GM11168 (cell line): ENCODE measurements around the gene CAPN3.

ENCODE experiments used
- in situ Hi-C: fragments of 300-500 bp; cut with MboI; formaldehyde crosslinking; loops from one replicate; pipeline ENCODE4 v1.12.0; 2022; ENCODE audit warnings: low sequenced_read_pairs; ENCODE audit not compliant: unreplicated experiment

The CAPN3 gene

DNA sequence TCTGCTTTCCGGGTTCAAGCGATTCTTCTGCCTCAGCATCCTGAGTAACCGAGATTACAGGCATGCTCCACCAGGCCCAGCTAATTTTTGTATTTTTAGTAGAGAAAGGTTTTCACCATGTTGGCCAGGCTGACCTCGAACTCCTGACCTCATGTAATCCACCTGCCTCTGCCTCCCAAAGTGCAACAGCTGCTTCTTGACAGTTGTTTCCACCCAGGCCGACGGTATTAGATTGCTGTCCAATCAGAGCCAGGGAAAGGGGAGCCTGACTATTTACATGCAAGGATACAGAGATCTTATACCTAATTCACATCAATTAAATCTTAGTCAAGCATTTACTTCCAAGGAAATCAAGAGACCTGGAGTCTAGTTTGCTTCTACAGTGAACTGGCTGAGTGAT, 4.0 kb upstream of the CAPN3 start:
- in situ Hi-C loops, result no loop called here

DNA sequence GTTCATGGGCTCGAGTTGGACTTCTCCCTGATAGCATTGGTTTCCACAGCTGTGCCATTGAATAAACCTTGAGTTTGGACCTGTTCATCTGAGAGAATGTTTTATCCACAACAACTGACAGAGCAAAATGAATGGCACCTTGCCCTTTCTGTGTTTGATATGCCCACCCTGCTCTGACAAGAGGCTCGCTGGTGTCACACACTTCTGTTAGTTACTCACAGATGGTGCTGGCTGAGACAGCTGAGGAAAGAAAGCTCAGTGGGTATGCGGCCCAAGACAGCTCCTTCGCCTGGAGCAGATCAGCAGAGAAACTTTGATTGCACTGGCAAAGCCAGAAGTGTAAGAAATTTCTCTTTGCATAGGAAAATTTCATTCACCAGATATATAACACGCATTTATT, 2.5 kb upstream of the CAPN3 start:
- in situ Hi-C loops, result no loop called here

DNA sequence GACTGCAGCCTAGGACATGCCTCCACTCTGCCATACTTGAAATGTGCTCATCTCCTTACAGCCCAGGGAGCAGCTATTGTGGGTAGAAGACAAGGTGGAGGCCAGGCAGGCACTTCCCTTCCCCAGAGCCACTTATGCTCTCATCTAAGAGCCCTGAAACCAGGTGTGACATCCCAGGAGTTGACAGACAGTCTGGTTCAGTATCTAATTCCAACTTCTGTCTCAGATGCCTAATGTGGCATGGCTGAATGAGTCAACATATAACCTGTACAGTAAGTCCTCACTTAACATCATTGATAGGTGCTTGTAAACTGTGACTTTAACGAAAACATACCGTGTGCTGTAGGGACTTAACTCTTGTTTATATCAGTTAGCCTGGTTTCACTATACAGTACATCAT, 1.2 kb upstream of the CAPN3 start:
- in situ Hi-C loops, result no loop called here

DNA sequence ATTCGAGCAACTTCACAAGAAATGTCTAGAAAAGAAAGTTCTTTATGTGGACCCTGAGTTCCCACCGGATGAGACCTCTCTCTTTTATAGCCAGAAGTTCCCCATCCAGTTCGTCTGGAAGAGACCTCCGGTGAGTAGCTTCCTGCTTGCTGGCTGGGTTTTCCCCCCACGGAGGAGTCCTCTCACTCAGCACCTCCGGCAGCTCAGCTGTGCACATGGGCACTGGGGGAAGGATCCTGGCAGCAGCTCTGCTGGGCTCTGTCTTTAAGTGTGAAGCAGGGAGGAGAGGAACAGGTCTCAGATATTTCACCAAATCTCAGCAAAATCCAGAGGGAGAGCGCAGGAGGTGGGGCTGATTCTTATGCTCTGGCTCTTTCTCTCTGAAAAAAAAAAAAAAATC, 684 bp downstream of the CAPN3 start:
- in situ Hi-C loops, result no loop called here

DNA sequence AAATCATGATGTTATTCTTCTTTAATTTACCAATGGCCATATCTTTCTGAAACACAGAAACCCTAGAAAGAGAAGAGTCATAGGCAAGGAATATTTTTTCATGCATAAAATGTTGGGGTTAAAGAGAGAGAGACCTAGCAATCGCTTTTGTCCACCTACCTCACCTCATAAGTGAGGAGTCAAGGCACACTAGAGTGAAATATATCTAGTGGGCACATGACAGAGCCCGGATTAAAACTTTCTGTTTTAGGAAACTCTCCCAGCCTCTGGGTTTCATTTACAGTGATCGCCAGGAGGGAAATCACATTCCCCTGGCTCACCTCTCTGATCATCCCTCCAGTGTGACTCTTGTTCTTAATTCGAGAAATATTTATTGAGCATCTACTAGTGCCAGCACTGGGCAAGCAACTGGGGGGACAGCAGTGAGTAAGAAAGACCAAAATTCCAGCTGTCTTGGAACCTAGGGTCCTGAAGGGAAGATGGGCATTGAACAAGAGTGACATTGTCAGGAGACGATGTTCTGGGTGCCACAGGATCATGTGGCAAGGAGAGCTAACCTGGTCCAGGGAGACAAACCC, 1.3 kb downstream of the CAPN3 start:
- in situ Hi-C loops, result no loop called here

DNA sequence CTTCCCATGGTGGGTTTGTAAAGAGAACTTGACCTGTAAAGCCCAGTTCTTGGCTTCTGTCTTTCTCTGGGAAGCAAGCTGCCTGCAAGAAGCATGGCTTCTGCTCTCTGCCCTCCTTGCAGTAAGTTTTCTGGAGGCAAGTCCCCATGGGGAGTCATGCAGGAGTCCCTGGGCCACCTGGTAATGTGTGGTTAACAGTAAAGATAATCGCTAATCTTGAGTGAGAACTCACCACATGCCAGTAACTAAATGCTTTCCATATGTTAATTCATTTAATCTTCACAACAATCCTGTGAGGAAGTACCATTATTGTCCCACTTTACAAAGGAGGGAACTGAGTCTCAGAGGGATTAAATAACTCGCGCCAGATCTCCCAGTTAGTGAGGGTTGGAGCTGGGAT, 4.2 kb downstream of the CAPN3 start:
- in situ Hi-C loops, result no loop called here

DNA sequence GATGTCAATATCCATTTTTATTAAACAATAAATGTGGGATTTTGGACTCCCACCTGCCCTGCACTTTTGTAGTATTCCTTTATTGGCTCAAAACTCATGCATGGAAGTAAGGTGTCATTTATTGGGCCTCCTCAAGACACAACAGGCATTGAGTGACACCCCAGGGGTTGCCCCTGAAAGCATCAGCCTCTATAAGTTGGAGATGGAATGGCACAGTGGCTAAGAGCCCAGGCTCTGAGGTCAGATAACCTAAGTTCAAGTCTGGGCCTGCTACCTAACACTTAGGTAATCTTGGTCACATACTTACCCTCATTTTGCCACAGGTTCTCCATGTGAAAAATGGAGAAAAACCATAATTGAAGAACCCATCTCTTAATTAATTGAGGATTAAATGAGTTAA, 4.6 kb downstream of the CAPN3 start:
- in situ Hi-C loops, result no loop called here

DNA sequence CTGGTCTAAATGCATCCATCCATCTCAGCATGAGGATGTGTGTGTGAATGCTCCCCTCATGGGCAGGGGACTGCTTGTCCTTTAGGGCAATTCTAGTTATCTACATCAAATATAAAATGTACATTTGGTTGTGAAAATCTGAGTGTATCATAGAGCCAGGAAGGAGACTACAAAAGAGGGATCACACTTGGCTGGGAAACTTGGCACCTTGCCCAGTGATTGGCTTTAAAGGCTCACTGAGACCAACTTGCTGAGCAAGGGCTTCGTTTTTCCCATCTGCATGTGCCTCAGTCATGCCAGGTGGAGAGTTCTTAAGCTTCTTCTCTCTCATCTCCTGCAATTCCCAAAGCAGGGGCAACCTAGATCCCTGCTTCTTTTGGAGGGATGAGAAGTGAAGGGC, 5.2 kb downstream of the CAPN3 start:
- in situ Hi-C loops, result no loop called here

DNA sequence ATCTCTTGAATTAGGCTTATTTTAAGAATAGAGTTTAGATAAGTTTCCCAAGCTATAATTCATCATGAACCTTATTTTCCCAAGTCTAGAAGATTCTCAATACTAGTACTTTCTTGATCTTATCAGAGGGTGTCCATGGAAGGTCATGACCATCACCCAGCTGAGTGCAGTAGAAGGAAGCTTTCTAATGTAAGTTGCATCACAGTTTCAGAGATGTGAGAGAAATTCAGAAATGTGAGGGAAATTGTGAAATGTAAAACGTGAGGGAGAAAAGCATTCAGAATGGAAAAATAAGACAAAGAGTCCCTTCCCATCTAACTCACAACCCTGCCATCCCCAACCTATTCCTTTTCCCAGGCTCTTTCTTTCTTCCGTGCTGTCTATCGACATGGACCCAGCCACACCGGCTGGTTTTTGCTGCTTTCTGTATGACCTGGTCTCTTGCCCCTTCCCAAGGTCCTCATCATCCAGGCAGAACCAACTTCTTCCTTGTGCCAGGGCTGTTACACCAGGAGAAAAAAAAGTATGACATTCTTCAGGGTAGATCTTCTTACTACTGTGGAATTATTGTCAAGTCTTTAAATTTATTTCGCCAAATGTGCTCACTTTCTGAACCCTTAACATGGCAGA, 6.7 kb downstream of the CAPN3 start:
- in situ Hi-C loops, result no loop called here

DNA sequence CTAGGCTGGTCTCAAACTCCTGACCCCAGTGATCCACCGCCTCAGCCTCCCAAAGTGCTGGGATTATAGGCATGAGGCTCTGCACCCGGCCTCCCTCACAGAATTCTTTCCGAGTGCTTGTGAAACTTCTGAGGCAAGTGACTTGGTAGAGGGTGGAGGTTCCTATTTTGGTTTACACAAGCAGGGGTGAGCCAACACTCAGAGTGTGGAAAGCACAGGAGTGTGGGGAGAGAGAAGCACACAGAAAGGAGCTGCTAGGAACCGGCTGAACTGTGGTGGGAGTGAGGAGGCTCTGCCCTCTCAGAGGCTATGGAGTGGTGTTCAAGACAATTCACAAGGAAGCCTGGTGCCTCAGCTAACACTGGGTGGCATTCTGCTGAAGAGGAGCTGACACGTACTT, 7.7 kb downstream of the CAPN3 start:
- in situ Hi-C loops, result no loop called here

DNA sequence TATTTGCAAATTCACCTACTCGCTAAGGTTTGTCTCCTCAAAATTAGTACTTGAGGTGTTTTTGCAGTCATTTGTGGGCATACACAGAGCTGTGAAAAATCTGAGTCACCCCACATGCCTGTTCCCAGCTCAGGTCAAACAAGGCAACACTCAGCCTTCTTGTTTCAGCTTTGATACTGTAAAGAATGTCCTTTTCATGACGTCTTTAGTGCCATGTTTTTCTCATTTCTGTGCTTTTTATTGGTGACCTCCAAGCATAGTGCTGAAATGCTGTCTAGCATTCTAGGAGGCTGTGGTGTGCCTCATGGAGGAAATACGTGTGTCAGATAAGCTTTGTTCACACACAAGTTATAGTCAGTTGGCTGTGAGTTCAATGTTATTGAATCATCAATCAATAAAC, 8.8 kb downstream of the CAPN3 start:
- in situ Hi-C loops, result no loop called here

DNA sequence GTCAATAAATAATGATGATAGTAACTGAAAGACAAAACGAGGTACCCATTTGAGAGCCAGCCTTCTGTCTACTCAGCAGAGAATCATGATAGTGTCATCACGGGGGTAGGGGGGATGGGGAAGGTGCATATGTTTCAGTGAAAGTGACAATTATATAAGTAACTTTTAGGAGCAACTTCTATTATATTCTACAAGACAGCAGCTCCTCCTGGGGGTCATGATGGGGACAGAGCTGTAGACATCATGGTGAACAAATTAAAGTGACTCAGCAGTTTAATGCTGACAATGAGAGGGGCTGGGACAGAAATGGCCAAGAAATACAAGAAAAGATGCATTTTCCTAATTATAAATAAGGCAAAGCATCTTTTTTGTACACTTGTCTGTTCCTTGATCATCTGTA, 11.8 kb downstream of the CAPN3 start:
- in situ Hi-C loops, result no loop called here

DNA sequence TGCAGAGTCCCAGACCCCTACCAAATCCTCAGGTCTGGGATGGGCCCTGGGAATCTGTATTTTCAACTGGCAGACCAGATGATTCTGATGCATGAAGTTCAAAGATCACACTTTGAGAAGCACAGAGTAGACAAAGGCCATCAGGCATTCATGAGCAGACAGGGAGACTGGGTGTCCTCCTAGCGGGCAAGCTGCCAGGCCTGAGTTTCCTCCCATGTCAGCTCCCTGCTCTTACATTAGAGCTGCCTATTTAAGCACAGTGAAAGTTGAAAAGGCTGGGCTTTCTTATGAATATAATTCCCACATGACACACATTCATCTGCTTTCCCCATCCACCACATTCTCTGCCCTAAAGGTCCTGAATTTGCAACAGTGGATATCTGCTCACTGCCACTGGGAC, 14.0 kb downstream of the CAPN3 start:
- in situ Hi-C loops, result no loop called here

DNA sequence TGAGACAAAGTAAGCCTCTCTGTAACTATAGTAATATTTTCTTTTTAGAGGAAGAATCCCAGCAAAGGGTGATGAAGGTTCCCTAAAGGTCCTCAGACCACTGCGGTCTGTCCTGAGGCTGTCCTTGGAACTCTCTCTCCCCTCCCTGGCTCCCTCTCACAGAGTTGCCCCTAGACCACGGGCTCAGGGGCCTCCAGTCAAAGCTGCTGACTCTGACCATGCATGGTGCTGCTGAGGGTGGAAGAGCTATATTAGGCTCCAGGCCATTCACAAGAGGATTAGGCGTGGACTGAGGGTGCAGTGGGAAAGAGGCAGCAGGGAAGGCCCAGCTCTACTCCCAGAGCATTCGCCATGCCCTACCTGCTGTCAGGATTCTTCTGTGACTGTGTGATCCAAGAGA, 14.6 kb downstream of the CAPN3 start:
- in situ Hi-C loops, result no loop called here

DNA sequence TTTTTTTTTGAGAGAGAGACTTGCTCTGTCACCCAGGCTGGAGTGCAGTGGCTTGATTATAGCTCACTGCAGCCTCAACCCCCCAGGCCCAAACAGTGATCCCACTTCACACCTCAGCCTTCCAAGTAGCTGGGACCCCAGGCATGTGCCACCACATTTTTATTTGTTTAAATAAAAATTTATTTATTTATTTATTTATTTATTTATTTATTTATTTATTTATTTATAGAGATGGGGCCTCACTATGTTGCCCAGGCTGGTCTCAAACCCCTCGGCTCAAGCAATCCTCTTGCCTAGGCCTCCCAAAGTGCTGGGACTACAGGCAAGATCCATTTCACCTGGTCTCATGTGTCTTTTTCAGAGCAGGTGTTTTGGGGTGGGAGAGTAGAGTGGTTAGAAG, 15.5 kb downstream of the CAPN3 start:
- in situ Hi-C loops, result no loop called here

DNA sequence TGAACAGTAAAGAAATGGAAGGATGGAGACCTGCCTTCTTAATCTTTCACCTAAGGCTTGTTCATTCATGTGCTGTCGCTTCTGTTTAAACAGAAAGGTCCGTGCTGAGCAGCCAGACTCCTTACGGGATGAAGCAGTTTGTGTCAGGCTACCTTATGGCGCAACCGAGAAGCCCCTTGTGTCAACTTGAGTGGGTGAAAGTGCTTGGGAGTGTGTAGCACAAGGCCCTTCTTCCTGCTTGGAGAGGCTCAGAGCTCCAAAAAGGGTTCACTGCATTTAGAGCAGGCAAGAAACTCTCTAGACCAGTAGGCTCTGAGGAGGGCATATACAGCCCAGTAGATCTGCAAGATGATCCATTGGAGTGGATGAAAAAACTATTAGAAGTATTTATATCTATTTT, 16.0 kb downstream of the CAPN3 start:
- in situ Hi-C loops, result no loop called here

DNA sequence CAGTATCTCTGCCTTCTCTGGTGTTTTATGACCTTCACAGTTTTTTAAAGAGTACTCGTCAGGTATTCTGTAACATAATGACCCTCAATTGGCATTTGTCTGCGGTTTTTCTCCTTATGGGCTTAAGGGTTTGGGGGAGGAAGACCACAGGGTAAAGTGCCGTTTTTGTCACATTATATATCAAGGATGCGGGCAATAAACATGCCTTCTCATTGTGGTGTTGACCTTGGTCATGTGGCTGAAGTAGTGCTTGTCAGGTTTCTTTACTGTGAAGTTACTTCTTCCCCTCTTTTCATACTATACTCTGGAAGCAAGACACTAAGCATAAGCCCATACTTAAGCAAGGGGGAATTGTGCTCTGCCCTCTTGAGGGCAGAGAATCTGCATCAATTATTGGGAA, 16.6 kb downstream of the CAPN3 start:
- in situ Hi-C loops, result no loop called here

DNA sequence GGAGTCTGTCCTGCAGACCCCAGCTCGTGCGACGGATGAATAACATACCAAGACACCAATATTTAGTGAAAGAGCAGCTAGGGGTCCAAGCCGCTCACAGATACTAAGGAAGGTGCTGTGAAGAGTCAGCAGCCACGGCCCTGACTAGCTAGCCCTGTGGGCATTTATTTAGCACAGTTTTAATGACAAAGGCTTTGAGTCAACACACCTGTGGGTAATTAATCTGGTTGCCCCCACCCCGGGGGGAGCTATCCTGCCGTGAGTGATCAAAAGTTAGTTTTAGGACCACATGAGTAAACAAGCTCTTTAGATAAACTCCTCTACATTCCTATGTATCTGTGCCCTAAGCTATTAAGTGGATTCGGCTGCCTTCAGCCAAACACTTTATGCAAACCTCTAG, 18.7 kb downstream of the CAPN3 start:
- in situ Hi-C loops, result no loop called here

DNA sequence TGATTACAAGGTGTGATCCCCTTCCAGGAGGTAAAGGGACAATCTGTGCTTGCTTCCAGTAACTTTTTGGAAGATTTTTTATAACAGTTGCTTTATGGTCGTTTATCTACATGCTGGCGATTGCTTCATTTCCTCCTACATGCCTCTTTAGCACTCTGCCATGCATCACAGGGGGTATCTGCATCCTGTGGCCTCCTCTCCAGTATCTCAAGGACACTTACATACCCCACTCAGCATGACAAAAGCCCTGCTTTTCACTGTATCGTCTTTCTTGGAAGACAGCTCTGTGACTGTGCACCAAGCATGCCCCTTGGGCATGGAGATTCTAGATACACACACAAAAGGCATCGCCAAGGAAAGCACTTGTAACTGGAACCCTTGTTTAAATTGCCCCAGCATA, 25.3 kb downstream of the CAPN3 start:
- in situ Hi-C loops, result no loop called here

DNA sequence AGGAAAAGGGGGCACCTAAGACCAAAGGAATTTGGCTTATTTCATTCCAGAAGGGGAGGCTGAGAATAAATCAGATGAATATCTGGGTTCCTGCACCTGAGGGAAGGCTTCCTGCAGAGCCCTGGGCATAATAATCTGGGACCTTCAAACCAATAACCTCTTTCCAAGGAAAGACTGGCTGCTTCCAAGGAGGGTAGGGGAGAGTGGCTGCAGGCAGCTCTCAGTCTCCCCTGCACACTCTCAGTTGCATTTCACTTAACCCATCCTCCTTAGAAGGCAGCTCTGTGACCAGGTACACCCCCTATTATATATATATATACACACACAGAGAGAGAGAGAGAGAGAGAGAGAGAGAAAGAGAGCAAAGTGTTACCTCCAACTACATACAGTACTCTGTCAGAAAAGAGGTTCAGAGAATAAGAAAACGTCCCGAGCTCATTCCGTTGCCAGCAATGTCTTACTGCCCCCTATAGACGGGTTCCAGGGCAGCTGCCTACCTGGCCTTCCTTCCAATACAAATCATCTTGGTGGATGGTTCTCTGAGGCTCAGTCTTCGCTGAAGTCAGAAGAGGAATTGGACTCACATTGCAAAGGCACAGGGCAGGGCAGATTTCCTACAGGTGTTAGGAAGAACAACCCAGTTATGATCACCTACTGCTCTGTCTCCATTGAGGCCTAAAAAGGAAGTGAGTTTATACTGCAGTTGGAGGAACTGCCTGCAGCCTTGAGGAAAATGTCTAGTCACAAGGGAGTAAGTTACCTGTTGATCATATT, 26.1 kb downstream of the CAPN3 start:
- in situ Hi-C loops, result no loop called here

DNA sequence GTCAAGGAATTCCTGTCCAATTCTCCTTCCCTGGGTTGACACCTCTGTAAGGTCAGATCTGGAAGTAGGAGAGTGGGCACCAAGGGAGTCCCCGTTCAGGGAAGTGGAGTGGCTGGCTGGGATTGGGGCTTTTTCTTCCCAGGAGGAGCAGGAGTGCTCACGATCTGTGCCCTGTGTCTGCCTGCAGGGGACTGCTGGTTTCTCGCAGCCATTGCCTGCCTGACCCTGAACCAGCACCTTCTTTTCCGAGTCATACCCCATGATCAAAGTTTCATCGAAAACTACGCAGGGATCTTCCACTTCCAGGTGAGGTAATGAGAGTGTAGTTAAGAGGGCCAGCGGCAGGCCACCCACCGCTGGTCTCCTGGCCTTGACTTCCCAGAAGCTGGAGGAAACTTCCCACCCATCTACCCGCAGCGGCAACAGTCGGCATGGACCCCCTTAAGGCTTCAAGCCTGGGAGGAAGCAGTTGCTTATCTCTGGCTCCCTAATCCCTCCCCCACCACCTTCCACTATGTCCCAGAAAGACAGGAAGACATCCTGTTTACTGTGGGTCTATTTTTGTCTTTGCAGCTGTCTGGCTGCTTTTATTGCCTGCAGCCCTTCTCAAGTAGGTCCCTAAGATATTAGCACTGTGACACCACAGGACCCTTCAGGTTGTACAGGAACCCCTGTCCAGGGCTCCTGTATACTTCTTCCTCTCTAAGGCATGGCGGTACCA, 26.8 kb downstream of the CAPN3 start:
- in situ Hi-C loops, result no loop called here
